A549 (cell line): ENCODE measurements around the gene ALCAM. TPM values are rescaled to one million over a fixed set of nuclear protein-coding genes. Genes with fewer than 3 reads are reported as not detected.

Experiments
- ATAC-seq, 2 experiments: fragments of 200-7000 bp in 1 of 2; fragments of >200 bp in 1 of 2; cut with Nextera tagmentation in 1 of 2; cut with Tn5 transposase in 1 of 2; 3 replicates each; pipeline versions ENCODE4 v1.8.0 to v1.9.1; 2018 to 2020; ENCODE audit warnings: mild to moderate bottlenecking in 1 of 2, moderate library complexity in 1 of 2
- CTCF ChIA-PET: fragments of 300-600 bp; sonication (Branson Sonifier 250); formaldehyde crosslinking; extraction: SDS; loops from one replicate; lab custom pipeline; 2021; ENCODE audit warnings: antibody characterized with exemption, inconsistent platforms; lab: Yijun Ruan, JAX
- POLR2A ChIA-PET: fragments of 350-600 bp; formaldehyde crosslinking; extraction: SDS; loops from one replicate; lab custom pipeline; 2021; ENCODE audit warnings: antibody characterized with exemption, inconsistent platforms; lab: Yijun Ruan, JAX
- DNase-seq, 2 experiments: peaks; one replicate each; pipeline versions ENCODE4 v3.0.0 to v3.0.0-alpha.2; 2011 to 2016; ENCODE audit warnings: low read depth in 1 of 2, low spot score in 1 of 2
- FAIRE-seq: peaks from 2 replicates; lab custom pipeline; 2011; peaks lifted over from hg19 to GRCh38; lab: Jason Lieb, UNC
- H3K27ac ChIP-seq, 2 experiments: fragments of >200 bp; sonication (Bioruptor Twin); formaldehyde crosslinking; 3 replicates each; pipeline ENCODE4 v1.5.1; 2016 to 2017
- H3K4me1 ChIP-seq: fragments of >200 bp; sonication (Bioruptor Twin); formaldehyde crosslinking; 3 replicates; pipeline ENCODE4 v1.6.1; 2016
- H3K4me2 ChIP-seq: fragments of >200 bp; sonication (Bioruptor Twin); formaldehyde crosslinking; 3 replicates; pipeline ENCODE4 v1.6.1; 2016
- H3K4me3 ChIP-seq: fragments of >200 bp; sonication (Bioruptor Twin); formaldehyde crosslinking; 3 replicates; pipeline ENCODE4 v1.5.1; 2016
- H3K9me3 ChIP-seq: fragments of >200 bp; sonication (Bioruptor Twin); formaldehyde crosslinking; 3 replicates; pipeline ENCODE4 v1.6.1; 2016
- BCL3 ChIP-seq: fragments of >200 bp; sonication (Bioruptor Twin); formaldehyde crosslinking; IDR thresholded peaks from 3 replicates; pipeline ENCODE4 v1.6.1; 2016
- CBX8 ChIP-seq: fragments of 200-600 bp; sonication (generic); IDR thresholded peaks from 2 replicates; pipeline ENCODE4 v1.6.1; 2016
- CHD2 ChIP-seq: fragments of 150-350 bp; IDR thresholded peaks from 2 replicates; pipeline ENCODE4 v1.6.1; 2014; ENCODE audit warnings: low read length; ENCODE audit not compliant: partially characterized antibody
- CTCF ChIP-seq: fragments of >200 bp; sonication (Bioruptor Twin); formaldehyde crosslinking; IDR thresholded peaks from 3 replicates; pipeline ENCODE4 v1.5.1; 2016
- EP300 ChIP-seq, 2 experiments: fragments of >200 bp; sonication (Bioruptor Twin); formaldehyde crosslinking; IDR thresholded peaks; 2 replicates in 1 of 2; 3 replicates in 1 of 2; pipeline ENCODE4 v1.6.1; 2016 to 2017
- ESRRA ChIP-seq: fragments of 150-350 bp; IDR thresholded peaks from 2 replicates; pipeline ENCODE4 v1.6.1; 2014; ENCODE audit warnings: mild to moderate bottlenecking, low read length, borderline replicate concordance
- HDAC2 ChIP-seq: fragments of 200-600 bp; sonication (generic); IDR thresholded peaks from 2 replicates; pipeline ENCODE4 v1.6.1; 2016
- HEYL ChIP-seq: fragments of 250-450 bp; sonication (Bioruptor Pico); IDR thresholded peaks from 2 replicates; pipeline ENCODE4 v1.8.0; 2021; ENCODE audit warnings: mild to moderate bottlenecking, moderate library complexity
- HOXA7 ChIP-seq: fragments of 250-450 bp; sonication (Bioruptor Pico); IDR thresholded peaks from 2 replicates; pipeline ENCODE4 v1.5.0; 2020; ENCODE audit warnings: mild to moderate bottlenecking, moderate library complexity
- HOXB13 ChIP-seq: fragments of 250-450 bp; sonication (Bioruptor Pico); IDR thresholded peaks from 2 replicates; pipeline ENCODE4 v1.5.0; 2020; ENCODE audit warnings: low read depth, mild to moderate bottlenecking, moderate library complexity
- HOXB5 ChIP-seq: fragments of 250-450 bp; sonication (Bioruptor Pico); IDR thresholded peaks from 2 replicates; pipeline ENCODE4 v1.5.0; 2020; ENCODE audit warnings: mild to moderate bottlenecking, moderate library complexity
- JUN ChIP-seq, 2 experiments: fragments of >200 bp; sonication (Bioruptor Twin); formaldehyde crosslinking; IDR thresholded peaks; 2 replicates in 1 of 2; 3 replicates in 1 of 2; pipeline ENCODE4 v1.6.1; 2016 to 2017
- JUNB ChIP-seq: fragments of >200 bp; sonication (Bioruptor Twin); formaldehyde crosslinking; IDR thresholded peaks from 2 replicates; pipeline ENCODE4 v1.6.1; 2016
- KDM1A ChIP-seq: fragments of 200-600 bp; sonication (generic); IDR thresholded peaks from 2 replicates; pipeline ENCODE4 v1.6.1; 2016; ENCODE audit warnings: low read depth, mild to moderate bottlenecking
- MAFK ChIP-seq: fragments of 450-650 bp; IDR thresholded peaks from 2 replicates; pipeline ENCODE4 v1.6.1; 2014; ENCODE audit not compliant: partially characterized antibody
- MAZ ChIP-seq: fragments of 150-350 bp; IDR thresholded peaks from 2 replicates; pipeline ENCODE4 v1.6.1; 2014; ENCODE audit warnings: antibody characterized with exemption, low read depth, low read length, borderline replicate concordance
- MYC ChIP-seq: IDR thresholded peaks from 2 replicates; pipeline ENCODE4 v1.6.1; 2012; ENCODE audit warnings: mild to moderate bottlenecking, inconsistent platforms, low read length, improper control_type of control experiment, borderline replicate concordance
- POLR2A ChIP-seq: IDR thresholded peaks from 2 replicates; pipeline ENCODE4 v1.6.1; 2012; ENCODE audit warnings: mild to moderate bottlenecking, low read length
- RFX5 ChIP-seq: fragments of 450-650 bp; IDR thresholded peaks from 2 replicates; pipeline ENCODE4 v1.7.1; 2014; ENCODE audit warnings: antibody characterized with exemption, mild to moderate bottlenecking, moderate library complexity
- SREBF2 ChIP-seq: fragments of 450-650 bp; IDR thresholded peaks from 2 replicates; pipeline ENCODE4 v1.6.1; 2014; ENCODE audit warnings: mild to moderate bottlenecking, moderate library complexity
- TFCP2L1 ChIP-seq: fragments of 250-450 bp; sonication (Bioruptor Pico); IDR thresholded peaks from 2 replicates; pipeline ENCODE4 v1.5.0; 2021; ENCODE audit warnings: mild to moderate bottlenecking
- WGBS: methylation state at CpG from one replicate; pipeline ENCODE4 v1.1.6; 2017; ENCODE audit errors: missing lambda C conversion rate; 5-methylcytosine and 5-hydroxymethylcytosine counted together
- polyA plus RNA-seq, 4 experiments: library from polyadenylated mRNA; depleted of rRNA in 3 of 4; stranded (reverse); fragments of >200 nt; fragmentation: RNase III in 1 of 4; extraction: RNeasy Plus Mini Kit Qiagen cat#74134 plus additional on column Dnase treatment in 1 of 4; gene quantifications; 2 replicates in 3 of 4; 3 replicates in 1 of 4; pipeline ENCODE4 v1.2.3, GENCODE V29; 2011 to 2017
- TF ChIP-seq, protein P1 (sequence below): IDR thresholded peaks from 2 replicates; pipeline ENCODE4 v1.6.1; 2012; ENCODE audit warnings: low read depth, borderline replicate concordance
- TF ChIP-seq, protein P2 (sequence below): IDR thresholded peaks from 2 replicates; pipeline ENCODE4 v1.6.1; 2012
- TF ChIP-seq, protein P3 (sequence below): IDR thresholded peaks from 2 replicates; pipeline ENCODE4 v1.6.1; 2012

Gene ALCAM
- polyA plus RNA-seq, 2 of the 4 experiments (the other 2 are of a cell fraction), result 57.1 to 145 TPM

- ATAC-seq (no peak), DNase-seq (no peak), FAIRE-seq (no peak)
- ChIA-PET CTCF (interaction anchor here (1.2 kb wide), 1 partner anchor 14 kb away, joined by 3 read pairs; no protein-coding TSS in a partner anchor), POLR2A (no interaction called here)
- Histone ChIP-seq H3K27ac (no peak overlapping the region), H3K9me3 (no peaks in the 10 kb centered on the region), H3K4me3 (no peak overlapping the region), H3K4me1 (no peaks in the 10 kb centered on the region)
- WGBS, result 94% methylated on average over 1 of the region's 1 CpG
- no peak for TF ChIP-seq HOXB13 (CRISPR knock-in tag)
- no peak for TF ChIP-seq RFX5
- TF ChIP-seq MYC, result no peak
- TF ChIP-seq JUNB, result no peak
- TF ChIP-seq MAZ, result no peak
- TF ChIP-seq, protein P1, sequence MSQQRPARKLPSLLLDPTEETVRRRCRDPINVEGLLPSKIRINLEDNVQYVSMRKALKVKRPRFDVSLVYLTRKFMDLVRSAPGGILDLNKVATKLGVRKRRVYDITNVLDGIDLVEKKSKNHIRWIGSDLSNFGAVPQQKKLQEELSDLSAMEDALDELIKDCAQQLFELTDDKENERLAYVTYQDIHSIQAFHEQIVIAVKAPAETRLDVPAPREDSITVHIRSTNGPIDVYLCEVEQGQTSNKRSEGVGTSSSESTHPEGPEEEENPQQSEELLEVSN, result no peak
- TF ChIP-seq, all 56 proteins: peak for 0
- no peak overlapping the region for H3K4me2 ChIP-seq
Observed at GRCh38 chr3:105579439-105579838, 212.7 kb downstream of the ALCAM start.

GRCh38 chr3:105580296-105580965 lies 213.7 kb downstream of the ALCAM start:
- TF ChIP-seq HEYL (CRISPR knock-in tag) (no peak), MAZ (no peak), CBX8 (no peak), TFCP2L1 (CRISPR knock-in tag) (no peak)
- H3K4me1 ChIP-seq, result no peaks in the 10 kb centered on the region
- WGBS, result 70% methylated on average over 7 of the region's 7 CpGs
- H3K9me3 ChIP-seq, result no peaks in the 10 kb centered on the region
- no peak for FAIRE-seq
- no peak overlapping the region for H3K4me3 ChIP-seq
- no peak overlapping the region for H3K27ac ChIP-seq
- CTCF ChIA-PET, result interaction anchor here (1.2 kb wide), 1 partner anchor 13 kb away, joined by 3 read pairs; no protein-coding TSS in a partner anchor
- no peak for ATAC-seq
- POLR2A ChIA-PET, result no interaction called here
- no peak for DNase-seq
- no peak overlapping the region for H3K4me2 ChIP-seq

- DNase-seq (no peak), ATAC-seq (no peak), FAIRE-seq (no peak)
- Histone ChIP-seq H3K4me1 (no peaks in the 10 kb centered on the region), H3K4me2 (no peak overlapping the region), H3K4me3 (no peak overlapping the region), H3K9me3 (no peaks in the 10 kb centered on the region), H3K27ac (no peak overlapping the region)
- 80% methylated on average over 6 of the region's 6 CpGs for WGBS
- TF ChIP-seq, protein P2, sequence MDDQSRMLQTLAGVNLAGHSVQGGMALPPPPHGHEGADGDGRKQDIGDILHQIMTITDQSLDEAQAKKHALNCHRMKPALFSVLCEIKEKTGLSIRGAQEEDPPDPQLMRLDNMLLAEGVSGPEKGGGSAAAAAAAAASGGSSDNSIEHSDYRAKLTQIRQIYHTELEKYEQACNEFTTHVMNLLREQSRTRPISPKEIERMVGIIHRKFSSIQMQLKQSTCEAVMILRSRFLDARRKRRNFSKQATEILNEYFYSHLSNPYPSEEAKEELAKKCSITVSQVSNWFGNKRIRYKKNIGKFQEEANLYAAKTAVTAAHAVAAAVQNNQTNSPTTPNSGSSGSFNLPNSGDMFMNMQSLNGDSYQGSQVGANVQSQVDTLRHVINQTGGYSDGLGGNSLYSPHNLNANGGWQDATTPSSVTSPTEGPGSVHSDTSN, result no peak
- TF ChIP-seq MAFK, result peak; percentile 58
- CTCF ChIA-PET, result no interaction called here
- POLR2A ChIA-PET, result no interaction called here
Observed at GRCh38 chr3:105582015-105582414, 215.3 kb downstream of the ALCAM start.

DNA sequence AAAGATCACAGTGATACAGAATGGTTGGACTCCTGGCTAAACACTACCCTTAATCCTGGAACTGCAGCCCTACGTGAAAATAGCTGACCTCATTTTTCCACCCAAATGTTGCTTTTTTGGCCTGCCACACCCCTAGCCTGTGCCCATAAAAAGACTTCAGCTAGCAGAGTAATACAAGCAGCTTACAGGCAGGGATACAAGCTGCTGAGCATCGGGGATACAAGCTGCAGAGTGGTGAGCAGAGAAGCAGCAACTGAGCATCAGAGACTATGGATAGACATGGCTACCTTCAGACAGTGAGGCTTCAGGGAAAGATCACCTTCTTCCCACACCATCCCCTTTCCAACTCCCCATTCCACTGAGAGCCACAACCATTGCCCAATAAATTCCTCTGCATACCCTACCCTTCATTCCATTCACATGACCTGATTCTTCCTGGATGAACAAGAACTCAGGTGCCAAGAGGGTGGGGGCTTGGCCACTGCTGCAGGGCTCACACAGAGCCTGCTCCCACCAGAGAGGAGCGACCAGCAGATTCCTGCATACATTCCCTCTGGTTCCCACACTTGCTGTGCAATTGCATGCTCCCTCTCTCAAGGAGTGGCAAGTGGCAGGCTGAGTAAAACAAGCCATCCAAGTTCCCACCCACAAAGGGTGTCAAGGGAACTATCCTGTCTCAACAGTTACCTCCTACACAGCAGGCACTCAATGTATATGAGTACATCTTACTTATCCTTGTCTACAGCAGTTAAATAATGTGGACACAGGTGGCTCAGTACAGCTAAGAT lies 217.5 kb downstream of the ALCAM start:
- H3K4me2 ChIP-seq, result no peak overlapping the region
- FAIRE-seq (no peak), ATAC-seq (peak; percentile 33 to 58; a peak in 5 of 6 replicates), DNase-seq (peak in 1 of 2 experiments; percentile 5)
- H3K4me3 ChIP-seq, result no peak overlapping the region
- no peak overlapping the region for H3K27ac ChIP-seq
- H3K9me3 ChIP-seq, result no peaks in the 10 kb centered on the region
- 61% methylated on average over 3 of the region's 3 CpGs for WGBS
- POLR2A ChIA-PET, result no interaction called here
- no peaks in the 10 kb centered on the region for H3K4me1 ChIP-seq
- CTCF ChIA-PET, result no interaction called here
- TF ChIP-seq, protein P3, sequence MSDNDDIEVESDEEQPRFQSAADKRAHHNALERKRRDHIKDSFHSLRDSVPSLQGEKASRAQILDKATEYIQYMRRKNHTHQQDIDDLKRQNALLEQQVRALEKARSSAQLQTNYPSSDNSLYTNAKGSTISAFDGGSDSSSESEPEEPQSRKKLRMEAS, result no peak
- no peak for TF ChIP-seq HOXB5 (CRISPR knock-in tag)
- no peak for TF ChIP-seq HDAC2
- no peak for TF ChIP-seq EP300 (IDR thresholded peaks at IDR 0.05)
- no peak for TF ChIP-seq SREBF2
- TF ChIP-seq HOXA7 (CRISPR knock-in tag), result no peak
- no peak for TF ChIP-seq BCL3
- TF ChIP-seq, protein P1, result no peak
- TF ChIP-seq KDM1A, result no peak
- TF ChIP-seq CTCF, result no peak
- TF ChIP-seq JUN (IDR thresholded peaks at IDR 0.05), result no peak
- no peak for TF ChIP-seq CHD2
- no peak for TF ChIP-seq ESRRA
- no peak for TF ChIP-seq POLR2A
